Astrocyte of the hippocampus (primary cell): ENCODE results near the gene CBR3.
"Not testable (repeated sequence)": the region's sequence is repeated elsewhere in the genome, so short reads cannot be mapped to it uniquely, and the experiment has no call there.

ENCODE experiments used
- DNase-seq: peaks from one replicate; pipeline ENCODE4 v3.0.0; 2011; ENCODE audit warnings: low read depth, low spot score

CBR3 gene

DNA sequence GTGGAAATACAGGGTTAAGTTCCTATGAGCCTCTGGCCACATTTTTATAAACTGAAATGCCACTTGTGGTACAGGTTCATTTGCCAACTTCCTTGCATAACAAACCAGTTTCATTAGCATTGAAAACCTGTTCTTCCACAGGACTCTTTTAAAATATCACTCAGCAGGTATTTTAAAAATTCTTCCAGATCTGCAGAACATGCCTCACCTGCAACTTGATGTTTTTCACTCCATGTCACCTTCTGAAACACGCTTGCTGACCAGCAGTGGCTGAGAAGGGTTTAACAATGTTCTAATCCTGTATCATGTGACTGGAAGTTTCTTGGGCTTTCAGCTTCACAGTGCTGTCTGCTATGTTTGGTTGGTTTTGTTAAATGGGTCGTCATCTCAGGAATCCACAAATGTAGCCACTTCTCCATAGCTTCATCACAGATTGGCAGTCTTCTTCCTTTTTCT is 17.6 kb upstream of the CBR3 start:
- no peak for DNase-seq

DNA sequence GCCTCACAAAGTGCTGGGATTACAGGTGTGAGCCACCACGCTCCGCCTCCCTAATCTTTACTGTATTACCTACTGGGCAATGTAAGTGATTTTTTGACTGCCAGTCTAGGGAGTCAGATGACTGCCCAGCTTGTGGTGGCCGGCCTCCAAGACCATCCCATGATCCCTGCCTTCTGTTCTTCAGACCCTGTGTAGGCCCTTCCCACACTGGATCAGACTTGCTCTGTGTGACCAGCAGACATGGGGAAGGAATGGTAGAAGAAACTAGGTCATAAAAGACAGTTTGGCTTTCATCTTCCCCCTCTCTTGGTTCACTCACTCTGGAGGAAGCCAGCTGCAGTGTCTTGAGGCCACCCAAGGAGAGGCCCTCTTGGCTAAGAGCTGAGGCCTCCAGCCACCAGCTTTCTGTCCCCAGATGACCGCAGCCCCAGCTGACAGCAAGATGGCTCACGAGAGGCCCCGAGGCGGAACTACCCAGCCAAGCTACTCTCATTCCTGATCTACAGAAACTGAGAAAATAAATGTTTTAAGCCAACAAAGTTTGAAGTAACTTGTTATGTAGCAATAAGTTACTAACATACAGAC is 14.5 kb upstream of the CBR3 start:
- no peak for DNase-seq

DNA sequence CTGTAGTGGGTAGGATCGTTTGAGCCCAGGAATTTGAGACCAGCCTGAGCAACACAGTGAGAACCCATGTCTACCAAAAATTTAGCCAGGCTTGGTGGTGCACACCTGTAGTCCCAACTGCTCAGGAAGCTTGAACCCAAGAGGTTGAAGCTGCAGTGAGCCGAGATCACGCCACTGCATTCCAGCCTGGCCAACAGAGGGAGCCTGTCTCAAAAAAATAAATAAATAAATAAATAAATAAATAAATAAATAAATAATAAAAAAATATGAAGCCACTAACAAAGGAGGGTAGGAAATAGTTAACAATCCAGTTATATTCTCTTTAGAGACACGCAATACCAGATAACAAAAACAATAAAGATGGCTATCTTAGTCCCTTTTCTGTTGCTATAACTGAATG is 11.9 kb upstream of the CBR3 start:
- DNase-seq, result no peak

DNA sequence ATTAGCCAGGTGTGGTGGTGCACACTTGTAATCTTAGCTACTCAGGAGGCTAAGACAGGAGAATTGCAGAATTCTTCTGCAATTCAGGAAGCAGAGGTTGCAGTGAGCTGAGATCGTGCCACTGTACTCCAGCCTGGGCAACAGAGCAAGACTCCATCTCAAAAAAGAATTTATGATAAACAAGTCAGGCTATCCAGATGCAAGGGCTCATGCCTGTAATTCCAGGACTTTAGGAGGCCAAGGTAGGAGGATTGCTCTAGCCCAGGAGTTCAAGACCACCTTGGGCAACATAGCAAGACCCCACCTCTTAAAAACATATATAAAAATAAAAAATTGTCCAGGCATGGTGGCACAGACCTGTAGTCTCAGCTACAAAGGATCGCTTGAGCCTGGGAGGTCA is 10.5 kb upstream of the CBR3 start:
- no peak for DNase-seq

DNA sequence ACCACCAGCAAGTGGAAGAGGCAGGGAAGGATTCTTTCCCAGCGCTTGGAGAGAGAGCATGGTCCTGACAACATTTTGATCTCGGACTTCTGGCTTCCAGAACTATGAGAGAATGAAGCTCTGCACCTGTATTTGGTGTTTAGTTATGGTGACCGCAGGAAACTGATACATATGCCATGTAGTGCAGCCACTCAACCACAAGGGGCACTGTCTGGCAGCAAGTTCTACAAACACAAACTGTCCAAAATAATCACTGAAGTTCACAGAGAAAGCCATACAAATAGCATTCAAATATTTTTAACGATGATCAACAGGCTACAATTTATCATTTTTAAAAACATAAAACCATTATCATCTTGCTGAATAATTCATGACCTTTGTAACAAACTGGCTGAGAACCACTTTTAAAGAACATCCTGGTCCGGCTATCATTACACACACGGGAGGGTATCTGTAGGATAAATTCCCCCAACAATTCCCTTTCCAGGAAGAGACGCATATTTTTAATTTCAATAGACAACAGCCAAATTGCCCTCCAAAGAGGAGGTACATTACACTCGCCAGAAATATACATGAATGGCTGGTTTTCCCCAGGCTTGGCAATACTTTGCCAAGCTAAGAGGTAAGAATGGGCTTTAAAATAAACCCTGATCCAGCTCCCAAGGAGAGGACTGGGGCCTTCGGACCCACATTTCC is 9.2 kb upstream of the CBR3 start:
- peak; percentile 75 for DNase-seq

DNA sequence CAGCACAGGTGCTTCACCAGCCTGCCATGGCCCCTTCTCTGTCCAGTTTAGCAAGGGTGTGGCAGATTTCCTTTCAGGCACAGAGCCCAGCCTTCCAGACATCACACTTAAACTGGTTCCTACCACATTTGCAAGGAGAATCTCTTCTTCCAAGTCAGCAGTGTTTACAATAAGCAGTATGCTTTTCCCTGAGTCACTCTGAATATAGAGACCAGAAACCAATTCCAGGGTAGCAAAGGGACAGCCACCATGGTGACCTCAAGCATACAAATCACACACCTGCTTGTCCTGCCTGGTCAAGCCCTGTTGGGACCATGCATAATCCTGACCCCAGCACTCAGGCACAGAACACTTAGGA is 8.7 kb upstream of the CBR3 start:
- no peak for DNase-seq

DNA sequence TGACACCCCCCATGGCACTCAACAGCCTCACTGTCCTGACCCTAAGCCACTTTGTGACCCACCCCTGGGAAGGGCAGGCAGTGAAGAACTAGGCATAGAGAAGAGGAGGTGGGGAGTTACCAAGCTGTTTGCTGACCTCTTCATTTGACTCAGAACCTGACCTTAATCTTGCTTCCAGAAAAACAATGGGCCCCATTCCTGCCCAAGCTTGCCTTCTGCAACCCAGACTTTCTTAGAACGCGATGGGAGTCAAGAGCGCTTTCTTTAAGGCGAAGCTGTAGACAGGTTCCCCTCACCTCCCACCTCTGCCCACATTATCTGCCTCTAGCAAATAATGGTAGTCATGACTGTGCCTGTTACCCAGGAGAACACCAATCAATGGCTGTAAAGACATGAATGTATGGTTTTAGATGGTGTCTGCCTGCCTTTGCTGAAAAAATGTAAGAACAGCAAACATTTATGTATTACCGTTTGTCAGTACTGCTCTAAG is 8.2 kb upstream of the CBR3 start:
- no peak for DNase-seq

DNA sequence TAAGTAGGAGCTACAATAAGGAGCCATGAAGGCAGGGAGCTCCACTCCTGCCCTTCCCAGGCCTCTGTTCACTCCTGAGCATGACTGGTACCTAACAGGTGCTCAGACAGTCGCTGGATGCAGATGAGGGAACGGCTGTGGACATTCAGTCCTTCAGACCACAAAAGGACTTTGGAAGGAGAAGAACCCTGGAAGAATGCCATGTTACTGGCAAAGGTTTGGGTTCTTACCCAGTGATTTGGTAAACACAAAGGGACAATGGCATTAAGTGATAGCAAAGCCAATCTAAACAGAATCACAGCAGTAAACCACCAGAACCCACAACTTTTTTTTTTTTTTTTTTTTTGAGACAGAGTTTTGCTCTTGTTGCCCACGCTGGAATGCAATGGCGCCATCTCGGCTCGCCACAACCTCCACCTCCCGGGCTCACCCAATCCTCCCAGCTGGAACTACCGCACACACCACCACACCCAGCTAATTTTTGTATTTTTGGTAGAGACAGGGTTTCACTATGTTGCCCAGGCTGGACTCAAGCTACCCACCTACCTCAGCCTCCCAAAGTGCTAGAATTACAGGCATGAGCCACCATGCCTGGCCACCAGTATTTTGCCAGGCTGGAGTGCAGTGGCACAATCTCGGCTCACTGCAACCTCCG is 7.5 kb upstream of the CBR3 start:
- DNase-seq, result peak; percentile 27

DNA sequence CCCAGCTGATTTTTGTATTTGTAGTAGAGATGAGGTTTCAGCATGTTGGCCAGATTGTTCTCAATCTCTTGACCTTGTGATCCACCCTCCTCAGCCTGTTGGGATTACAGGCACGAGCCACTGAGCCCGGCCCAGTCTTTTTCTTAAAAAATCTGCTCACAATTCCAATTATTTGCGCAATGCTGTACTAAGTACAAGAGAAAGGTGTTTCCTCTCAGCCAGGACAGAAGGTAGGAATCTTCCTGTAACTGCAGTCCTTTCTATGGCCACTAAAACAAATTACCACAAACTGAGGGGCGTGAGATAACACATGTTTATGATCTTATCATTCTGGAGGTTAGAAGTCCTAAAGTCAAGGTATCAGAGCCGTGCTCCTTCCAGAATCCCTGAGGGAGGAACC is 6.9 kb upstream of the CBR3 start:
- DNase-seq, result no peak

DNA sequence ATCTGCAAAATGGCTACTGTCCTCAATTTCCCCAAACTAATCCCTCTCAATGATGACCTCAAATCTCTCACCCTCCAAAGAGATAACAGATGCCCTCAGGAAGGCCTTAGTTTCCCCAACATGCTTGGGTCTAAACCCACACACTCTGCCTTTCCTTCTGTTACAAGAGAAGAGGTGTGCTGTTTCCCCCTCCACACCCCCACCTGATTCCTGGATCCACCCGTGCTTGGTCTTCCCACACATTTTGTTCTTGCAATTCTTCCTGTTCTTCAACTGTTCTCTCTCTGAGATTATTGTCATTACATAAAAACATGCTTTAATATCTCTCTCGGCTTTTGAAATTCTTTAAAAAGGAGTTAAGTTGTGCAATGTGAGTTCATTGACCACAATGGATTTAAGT is 5.7 kb upstream of the CBR3 start:
- no peak for DNase-seq

DNA sequence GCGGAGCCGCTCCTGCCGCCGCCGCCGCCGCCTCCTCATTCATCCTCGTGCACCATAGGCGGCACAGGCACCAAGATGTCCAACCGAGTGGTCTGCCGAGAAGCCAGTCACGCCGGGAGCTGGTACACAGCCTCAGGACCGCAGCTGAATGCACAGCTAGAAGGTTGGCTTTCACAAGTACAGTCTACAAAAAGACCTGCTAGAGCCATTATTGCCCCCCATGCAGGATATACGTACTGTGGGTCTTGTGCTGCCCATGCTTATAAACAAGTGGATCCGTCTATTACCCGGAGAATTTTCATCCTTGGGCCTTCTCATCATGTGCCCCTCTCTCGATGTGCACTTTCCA is 4.5 kb upstream of the CBR3 start:
- not testable (repeated sequence) for DNase-seq

DNA sequence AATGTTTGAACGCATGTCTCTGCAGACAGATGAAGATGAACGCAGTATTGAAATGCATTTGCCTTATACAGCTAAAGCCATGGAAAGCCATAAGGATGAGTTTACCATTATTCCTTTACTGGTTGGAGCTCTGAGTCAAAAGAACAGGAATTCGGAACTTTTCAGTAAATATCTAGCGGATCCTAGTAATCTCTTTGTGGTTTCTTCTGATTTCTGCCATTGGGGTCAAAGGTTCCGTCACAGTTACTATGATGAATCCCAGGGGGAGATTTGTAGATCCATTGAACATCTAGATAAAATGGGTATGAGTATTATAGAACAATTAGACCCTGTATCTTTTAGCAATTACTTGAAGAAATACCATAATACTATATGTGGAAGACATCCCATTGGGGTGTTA is 4.0 kb upstream of the CBR3 start:
- DNase-seq, result not testable (repeated sequence)

DNA sequence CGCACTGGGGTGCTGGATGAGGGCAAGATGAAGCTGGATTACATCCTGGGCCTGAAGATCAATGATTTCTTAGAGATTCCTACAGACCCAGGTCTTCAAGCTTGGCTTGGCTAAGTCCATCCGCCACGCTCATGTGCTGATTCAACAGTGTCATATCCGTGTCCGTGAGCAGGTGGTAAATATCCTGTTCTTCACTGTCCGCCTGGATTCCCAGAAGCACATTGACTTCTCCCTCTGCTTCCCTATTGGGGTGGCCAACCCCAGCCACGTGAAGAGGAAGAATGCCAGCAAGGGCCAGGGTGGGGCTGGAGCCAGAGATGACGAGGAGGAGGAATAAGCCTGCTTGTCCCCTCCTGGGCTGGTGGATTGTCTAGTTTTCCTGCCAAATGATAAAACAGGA is 2.2 kb upstream of the CBR3 start:
- no peak for DNase-seq

DNA sequence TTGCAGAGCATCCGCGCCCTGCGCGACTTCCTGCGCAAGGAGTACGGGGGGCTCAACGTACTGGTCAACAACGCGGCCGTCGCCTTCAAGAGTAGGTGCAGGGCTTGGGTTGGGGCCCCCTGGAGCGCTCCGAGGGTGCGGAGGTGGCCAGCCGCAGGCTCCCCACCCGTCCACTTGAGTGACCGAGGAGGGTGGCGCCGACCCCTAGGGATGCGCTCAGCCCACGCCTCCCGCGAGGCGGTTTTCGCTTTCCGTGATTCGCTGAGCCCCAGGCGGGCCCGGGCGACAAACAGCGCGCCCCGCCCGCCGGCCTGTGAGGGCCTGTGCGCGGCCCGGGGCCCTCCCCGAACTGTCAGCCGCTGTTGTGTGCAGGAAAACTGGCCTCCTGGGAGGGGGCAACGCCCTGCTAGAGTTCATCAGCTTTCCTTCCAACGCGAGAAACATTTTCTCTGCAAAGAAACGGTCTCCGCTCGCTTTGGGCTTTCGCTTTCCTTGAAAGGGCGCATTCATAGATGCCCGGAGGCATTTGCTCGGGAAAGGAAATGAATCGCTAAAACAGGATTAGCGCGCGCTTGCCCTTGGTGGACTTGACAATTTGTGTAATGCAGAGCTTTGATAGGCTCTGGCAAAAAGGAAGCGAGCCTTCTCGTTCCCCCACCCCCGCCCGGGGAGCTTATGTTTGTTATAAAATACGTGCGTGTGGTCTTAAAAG is 668 bp downstream of the CBR3 start:
- DNase-seq, result peak; percentile 79

DNA sequence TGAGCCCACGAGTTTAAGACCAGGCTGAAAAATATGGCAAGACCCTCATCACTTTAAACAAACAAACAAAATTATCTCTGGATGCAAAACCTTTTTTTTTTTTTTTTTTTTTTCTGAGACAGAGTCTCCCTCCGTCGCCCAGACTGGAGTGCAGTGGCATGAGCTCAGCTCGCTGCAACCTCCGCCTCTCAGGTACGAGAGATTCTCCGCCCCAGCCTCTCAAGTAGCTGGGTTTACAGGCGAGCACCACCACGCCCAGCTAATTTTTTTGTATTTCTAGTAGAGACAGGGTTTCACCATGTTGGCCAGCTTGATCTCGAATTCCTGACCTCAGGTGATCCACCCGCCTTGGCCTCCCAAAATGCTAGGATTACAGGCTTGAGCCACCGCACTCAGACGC is 4.9 kb downstream of the CBR3 start:
- DNase-seq, result not testable (repeated sequence)

DNA sequence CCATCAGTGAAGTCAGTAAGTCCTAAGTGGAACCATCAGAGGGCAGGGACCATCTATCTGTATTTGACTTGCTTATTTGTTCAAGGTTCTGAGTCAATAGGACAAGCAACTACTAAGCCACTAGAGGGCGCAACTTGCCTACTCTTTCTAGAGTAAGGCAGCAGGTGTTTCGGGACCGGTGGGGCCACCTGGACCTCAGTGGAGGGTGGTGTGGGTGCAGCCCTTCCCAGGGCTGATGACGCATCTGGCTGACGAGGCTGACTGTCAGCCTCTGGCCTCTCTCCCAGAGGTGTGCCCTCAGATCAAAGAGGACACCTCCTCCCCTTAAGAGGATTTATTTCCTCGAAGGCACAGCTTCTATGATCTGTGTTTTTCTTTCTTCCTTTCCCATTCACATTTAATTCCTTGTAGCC is 6.6 kb downstream of the CBR3 start:
- DNase-seq, result peak; percentile 88

DNA sequence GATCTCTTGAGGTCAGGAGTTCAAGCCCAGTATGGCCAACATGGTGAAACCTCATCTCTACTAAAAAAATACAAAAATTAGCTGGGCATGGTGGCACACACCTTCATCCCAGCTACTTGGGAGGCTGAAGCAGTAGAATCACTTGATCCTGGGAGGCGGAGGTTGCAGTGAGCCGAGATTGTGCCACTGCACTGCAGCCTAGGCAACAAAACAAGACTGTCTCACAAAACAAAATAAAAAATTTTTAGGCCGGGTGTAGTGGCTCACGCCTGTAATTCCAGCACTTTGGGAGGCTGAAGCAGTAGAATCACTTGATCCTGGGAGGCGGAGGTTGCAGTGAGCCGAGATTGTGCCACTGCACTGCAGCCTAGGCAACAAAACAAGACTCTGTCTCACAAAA is 9.4 kb downstream of the CBR3 start:
- not testable (repeated sequence) for DNase-seq

DNA sequence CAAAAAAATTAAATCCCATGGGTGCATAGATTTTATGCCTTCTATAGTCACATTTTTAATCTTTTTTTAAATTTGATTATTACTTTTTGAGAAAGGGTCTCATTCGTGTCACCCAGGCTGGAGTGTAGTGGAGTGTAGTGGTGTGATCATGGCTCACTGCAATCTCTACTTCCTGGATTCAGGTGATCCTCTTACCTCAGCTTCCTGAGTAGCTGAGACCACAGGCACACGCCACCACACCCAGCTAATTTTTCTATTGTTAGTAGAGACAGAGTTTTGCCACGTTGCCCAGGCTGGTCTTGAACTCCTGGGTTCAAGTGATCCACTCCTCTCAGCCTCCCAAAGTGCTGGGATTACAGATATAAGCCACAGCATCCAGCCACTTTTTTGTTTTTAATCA is 10.4 kb downstream of the CBR3 start:
- DNase-seq, result no peak

DNA sequence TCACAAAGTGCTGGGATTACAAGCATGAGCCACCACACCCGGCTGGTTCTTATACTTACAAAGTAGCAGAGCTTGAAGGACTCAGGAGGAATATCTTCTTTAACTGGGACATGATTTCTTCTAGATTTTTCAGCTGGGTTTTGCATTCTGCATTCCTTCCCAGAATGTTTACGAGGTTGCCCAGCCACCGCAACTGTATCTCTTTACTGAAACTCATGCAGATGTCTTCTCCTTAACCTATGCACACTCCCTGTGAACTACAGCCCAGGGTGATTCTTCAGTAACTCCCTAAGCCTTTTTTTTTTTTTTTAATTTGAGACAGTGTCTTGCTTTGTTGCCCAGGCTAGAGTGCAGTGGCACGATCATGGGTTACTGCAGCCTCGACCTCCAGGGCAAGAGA is 13.0 kb downstream of the CBR3 start:
- no peak for DNase-seq

DNA sequence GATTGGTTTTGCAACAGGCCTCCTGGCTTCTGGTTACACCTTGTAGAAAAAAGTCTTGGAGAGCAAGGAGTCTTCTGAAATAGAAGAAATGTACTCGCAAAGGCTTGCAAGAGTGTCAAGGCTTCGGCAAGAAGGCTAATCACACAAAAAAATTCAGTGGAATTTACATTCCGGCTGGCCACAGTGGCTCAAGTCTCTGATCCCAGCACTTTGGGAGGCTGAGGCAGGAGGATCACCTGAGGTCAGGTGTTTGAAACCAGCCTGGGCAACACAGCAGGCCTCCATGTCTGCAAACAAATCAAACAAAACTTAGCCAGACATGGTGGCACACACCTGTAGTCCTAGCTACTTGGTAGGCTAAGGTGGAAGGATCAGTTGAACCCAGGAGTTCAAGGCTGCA is 14.0 kb downstream of the CBR3 start:
- no peak for DNase-seq

DNA sequence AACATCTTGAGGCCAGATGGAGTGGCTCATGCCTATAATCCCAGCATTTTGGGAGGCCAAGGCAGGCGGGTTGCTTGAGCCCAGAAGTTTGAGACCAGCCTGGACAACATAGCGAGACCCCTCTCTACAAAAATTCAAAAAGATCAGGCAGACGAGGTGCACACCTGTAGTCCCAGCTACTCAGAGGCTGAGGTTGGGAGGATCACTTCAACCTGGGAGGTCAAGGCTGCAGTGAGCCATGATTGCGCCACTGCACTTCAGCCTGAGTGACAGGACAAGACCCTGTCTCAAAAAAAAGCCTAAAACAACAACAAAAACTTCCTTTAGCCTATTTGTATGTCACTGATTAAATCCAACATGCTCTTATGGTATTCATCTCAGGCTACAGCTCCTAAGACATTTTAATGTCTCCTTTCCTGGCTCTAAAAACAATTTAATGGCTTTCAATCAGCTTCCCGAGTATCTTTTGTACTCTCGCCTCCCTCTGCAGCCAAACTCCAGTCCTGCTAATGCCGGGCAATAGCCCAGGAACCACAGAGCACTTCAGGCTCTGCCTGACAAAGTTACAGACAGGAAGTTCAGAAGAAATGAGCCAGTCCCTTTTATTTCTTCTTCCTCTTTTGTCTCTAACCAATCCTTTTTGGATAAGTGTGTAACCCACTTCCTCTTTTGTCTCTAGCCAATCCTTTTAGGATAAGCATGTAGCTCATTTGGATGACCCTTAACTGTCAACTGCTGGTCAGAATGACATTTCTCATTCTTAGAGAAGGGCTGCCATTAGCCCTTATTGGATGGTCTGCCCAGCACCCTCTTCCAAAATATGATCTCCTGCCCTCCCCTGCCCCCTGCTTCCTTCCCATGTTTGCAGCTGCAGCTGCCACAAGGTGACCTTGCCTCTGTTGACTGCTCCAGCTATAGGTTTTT is 15.2 kb downstream of the CBR3 start:
- DNase-seq, result peak; percentile 85
